GM21576 (cell line): Measurements from ENCODE around the gene C1orf21.

Source experiments
- ATAC-seq: cut with Tn5 transposase; IDR thresholded peaks from one replicate; pipeline ENCODE4 v1.9.1; 2021; ENCODE audit warnings: mild to moderate bottlenecking, moderate library complexity; ENCODE audit not compliant: unreplicated experiment

The C1orf21 gene

DNA sequence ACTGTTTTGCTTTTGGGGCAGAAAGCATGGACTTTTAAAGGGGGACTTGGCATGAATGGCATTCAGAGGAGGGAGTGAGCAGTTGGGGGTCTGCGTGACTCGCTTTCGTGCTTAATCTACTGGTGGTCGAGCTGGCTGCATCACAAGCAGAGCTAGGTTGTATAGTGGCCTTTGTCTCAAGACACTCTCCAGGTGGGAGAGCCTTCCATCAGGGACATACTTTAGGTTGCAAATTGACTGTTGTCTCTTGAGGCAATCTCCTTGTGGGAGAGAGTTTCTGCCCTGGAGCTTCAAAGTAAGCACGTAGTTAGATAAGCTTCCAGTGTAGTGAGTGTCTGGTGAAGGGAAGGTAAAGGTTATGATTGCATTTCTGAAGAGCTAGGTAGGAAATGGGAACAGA lies 93.9 kb downstream of the C1orf21 start:
- ATAC-seq, result no peak

DNA sequence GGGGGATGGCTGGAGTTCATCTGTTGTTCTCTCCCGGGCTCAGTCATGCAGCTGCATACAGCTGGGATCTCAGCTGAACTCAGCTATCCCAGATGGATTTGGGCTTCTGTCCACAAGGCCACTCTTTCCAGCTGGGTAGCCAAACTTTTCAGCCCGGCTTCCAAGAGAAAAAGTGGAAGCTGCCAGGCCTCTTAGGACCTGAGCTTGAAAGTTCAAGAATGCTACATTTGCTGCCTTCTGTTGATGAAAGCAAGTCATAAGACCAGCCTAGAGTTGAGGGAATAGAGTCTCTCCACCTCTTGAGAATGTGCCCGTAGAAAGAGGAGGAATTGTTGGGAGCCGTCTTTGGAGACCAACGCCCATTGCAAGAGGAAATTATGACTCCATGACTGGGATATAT lies 95.3 kb downstream of the C1orf21 start:
- ATAC-seq, result no peak

DNA sequence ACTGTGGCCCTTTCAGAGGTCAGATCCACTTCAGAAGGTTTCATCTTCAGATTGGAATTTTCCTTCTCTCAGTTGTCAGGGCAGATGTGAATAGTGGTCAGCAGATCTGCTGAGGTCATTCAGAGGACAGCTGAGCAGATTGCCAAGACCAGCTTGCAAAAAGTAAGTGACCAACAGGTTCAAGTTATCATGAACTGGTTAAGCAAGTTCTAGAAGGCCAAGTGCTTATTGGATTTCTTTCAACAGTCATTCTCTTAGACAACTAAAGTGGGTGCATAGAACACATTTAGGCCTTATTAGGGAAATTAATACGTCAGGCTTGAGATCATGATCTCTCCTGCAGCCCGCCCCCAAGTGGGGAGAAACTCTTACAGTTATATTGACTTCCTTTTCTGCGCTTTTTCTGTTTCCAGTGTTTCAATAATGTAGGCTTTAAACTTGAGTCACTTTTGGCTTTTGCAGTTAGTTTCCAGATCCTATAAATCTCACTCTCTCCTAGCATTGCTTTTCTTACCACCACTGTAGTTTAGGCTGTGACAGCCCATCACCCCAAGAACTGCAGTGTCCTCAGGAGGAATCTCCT lies 96.4 kb downstream of the C1orf21 start:
- no peak for ATAC-seq

DNA sequence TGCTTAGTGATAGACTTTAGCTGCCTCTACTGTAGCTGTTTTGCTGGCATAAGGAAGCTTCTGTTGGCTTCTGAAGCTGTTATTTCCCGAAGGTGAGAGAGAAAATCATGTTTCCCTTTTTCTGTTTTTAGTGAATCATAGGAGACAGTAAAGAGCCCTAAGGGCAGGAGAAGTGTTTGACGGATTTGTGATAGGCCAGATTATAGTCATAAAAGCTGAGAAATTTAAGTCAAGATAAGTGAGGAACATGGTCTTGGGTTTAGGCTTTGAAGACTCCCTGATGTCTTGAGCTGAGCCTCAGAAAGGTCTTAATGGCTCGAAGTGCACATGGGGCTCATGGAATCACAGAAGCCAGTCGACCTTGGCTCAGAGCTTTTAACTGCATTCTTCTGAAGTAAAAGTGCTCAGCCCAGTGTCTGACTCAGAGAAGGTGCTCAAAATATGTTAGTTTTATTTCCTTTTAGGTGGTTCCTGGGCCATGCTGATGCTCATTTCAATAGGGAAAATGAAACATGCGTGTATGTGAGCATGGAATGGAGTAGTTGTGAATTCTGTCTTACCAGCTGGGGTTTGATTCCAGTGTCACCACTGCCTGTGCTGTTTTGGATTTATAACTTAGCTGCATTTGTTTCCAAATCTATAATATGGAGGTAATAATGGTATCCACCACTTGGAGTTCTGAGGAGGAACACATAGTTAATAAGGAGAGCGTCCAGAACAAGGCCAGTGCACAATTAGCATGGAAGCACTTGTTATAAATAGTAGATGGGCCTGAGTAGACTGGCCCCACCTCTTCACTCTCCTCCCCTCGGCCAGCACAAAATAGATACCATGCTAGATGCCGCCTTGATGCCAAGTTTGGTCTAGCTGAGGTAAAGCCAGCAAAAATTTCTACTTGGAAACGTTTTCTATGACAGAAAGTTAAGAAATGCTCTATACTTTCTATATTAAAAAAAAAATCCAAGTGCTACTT lies 99.2 kb downstream of the C1orf21 start:
- no peak for ATAC-seq

DNA sequence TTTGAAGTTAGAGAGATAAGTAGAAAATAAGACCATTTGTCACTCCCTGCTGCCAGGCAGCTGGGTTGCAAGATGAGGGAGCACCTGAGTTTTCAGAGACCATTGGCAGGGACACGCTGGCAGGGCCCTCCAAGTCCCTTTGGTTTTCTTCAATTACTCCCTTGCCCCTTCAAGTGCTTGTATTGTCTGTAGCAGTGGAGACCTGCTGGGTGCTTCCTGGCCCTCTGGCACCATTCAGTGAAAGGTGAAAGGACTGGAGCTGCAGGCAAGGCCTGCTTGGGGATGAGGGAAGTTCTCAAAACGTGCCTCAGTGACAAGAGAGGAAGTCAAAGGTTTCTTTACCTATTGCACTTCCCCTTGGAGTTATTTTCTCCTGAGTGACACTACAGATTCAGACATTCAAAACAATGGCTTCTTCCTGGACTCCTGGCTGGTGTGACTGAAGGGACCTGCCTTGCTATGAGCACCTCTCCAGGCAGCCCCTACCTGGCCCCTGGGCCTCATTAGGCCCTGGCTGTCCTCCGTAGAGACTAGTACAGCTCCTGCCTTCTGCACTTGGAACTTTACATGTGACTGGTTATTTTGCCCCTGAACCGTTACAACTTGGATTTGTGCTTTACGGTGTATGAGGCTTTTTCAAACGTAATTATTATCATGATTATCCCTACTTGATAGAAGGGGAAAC lies 100.1 kb downstream of the C1orf21 start:
- no peak for ATAC-seq

DNA sequence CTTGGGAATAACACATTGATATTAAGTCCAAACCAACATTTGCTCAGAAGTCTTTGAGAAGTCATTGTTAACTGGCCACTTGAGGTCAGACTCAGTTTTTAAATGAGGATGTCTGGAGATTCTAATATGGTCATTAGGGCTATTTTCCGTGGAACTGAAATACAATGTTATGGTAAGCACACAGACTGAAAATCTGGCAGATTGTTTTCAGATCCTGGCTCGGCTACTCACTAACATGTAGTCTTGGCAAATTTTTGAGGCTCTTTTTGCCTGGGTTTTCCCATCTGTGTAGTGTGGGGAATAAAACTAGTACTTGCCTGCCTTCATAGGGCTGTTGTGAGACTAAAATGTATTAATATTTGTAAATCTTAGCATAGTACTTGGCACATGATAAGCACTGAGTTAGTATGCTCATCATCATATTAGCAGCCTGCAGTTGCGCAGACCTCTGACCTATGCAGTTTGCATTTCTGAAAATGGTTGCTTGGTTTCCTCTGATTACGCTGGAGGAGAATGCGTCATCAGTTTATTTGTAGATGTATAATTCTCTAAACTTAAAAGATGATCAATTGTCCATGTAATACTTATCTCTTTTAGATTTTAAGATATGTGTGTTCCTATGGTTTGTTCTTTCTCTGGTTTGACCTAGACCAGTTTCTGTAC lies 100.8 kb downstream of the C1orf21 start:
- ATAC-seq, result no peak

DNA sequence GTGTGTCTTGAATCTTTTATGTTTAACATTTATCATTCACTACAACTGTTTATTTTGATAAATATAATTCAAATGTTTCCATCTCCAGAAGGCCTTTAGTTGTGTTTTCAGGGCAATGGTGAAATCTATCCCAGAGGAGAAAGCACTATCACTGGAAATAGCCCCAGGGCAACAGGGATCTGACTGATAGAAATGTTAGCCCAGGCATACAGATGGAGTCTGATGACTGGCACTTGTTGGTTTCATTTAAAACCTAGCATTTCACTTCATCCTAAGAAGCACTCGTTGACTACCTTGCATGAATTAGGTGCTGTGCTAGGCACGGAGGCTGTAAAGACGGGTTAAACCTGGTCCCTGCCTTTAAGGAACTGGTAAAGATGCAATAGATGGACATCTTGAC lies 103.1 kb downstream of the C1orf21 start:
- no peak for ATAC-seq

DNA sequence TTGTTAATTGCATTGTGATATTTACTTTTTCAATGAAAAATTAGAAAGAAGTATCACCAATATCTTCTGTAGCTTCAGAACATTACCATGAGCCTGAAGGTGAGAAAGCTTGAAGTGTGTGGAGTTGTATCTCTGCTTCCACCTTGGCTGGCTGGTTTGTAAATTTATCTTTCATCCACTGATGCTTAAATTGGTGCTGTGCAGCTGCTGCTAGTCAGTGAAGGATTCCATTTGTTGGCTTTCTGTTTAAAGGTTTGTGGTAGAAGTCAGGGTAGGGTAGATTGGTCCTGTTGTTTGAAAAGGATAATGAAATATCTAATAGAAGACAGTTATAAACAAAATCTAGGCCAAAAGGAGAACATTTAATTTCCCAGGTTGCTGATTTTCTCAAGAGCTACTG lies 105.7 kb downstream of the C1orf21 start:
- ATAC-seq, result no peak

DNA sequence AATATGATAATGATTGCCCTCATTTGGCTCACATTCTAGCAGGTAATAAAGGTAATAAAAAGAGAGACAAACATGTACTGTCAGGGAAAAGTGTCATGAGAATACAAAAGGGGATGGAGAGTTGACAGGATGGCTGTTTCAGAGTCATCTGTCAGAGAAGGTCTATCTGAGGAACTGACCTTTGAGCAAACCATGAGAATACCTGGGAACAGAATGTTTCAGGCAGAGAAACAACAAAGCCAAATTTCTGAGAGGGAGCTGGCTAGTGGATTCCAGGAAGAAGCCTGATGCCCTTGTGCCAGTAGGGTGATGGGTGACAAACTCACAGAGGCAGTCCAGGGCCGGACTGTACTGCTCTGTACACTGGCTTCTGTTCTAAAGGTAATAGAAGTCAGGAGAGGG lies 107.2 kb downstream of the C1orf21 start:
- ATAC-seq, result no peak

DNA sequence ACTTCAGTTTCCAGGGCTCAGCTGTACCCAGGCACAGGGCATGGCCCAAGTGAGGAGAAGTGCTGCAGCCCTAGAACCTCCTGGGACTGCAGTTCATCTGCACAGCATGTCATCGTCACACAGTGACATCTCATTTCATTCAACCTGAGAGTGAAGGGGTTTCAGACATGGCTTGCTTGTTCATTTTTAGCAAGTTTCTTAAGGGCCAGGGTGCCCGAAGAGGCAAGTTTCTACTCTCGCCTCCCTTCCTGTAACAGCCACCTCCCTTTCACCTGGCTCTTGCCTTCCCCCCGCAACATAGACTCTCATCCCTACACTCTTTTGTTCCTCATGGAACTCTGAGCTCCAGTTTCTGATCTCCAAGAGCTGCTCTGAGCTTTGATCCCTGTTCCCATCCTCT lies 108.1 kb downstream of the C1orf21 start:
- peak; percentile 87 for ATAC-seq

DNA sequence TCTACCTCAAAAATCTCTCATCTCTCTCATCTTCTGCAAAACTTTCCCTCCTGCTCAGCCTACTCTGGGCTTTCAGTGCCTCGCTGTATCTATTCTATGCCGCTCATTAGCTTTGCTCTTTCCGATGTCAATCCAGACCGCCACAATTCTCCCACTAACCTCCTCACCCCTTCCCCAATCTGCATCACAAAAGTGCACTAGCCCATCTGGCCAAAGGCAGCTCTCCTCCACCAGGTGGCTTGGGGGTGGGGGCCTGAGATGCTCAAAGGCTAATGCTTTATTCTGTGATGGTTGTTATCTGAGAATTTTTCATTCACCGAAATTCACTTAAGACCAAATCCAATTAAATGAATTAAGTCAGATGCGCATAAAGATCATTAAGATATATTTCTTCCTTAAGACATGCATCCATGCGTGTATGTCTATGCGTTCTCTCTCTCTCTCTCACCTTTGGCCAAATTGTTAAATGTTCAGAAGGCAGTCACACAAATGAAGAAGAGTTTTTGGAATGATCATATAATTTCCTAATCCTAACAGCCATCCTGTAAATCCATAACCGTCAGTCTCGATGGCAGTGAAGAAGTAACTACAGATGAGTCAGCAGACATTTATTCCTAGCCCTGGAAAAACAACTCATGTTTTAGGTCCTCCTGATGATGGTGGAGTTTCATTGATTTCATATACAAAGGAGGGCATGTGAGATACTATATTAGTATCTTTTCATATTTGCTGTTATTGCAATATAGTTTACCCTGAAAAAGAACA lies 111.3 kb downstream of the C1orf21 start:
- no peak for ATAC-seq

DNA sequence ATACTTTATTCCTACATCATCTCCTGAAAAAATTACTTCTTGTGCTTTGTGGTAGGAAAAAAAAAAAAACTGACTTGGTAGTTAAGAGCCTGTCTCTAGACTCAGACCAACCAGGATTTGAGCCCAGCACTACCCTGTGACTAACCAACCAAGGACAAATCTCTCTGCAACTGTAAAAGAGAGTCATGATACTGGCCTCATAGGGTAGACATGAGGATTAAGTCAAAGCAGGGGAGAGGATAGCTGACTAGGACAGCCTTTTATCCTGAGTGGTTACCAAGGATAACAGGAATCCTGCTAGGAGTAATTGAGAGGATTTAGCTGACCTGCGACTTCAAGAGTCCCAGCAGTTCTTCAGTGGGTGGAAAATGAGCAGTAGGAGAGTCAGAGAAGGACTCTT lies 112.8 kb downstream of the C1orf21 start:
- ATAC-seq, result no peak

DNA sequence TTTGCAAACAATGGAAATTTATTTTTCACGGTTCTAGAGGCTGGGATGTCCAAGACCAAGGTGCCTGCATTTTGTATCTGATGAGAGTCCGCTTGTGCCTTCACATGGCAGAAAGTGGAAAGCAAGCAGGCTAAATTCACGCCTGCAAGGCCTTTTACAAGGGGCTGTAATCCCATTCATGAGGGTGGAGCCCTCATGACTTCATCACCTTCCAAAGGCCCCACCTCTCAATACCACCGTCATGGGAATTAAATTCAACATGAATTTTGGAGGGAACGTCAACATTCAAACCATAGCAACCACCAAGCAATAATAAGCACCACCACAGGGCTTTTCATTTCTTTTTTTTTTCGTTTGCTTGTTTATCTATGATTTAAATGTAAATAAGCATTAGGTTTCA lies 115.3 kb downstream of the C1orf21 start:
- no peak for ATAC-seq

DNA sequence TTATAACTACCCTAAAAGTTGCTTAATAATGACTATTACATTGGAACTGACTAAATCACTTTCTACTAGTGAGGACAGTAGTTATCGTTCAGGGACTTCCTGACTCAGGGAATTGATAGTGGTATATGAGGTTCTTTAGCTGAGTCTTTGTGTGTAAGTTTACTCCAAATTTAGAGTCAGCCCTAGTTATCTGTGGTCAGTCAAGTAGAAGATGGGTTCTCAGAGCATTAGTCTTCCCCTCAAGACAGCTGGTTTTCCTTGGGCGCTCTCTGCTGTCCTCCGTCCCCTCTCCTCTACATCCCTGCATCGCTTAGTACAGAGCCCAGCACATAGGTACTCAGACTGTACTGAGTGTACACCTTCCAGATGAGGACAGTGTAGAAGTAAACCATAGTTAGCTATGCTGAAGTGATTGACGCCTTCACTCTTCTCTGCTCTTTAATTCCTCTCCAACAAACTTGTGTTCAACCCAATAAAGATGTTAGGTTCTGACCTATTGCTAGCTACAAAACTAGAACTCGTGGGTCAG lies 116.5 kb downstream of the C1orf21 start:
- no peak for ATAC-seq

DNA sequence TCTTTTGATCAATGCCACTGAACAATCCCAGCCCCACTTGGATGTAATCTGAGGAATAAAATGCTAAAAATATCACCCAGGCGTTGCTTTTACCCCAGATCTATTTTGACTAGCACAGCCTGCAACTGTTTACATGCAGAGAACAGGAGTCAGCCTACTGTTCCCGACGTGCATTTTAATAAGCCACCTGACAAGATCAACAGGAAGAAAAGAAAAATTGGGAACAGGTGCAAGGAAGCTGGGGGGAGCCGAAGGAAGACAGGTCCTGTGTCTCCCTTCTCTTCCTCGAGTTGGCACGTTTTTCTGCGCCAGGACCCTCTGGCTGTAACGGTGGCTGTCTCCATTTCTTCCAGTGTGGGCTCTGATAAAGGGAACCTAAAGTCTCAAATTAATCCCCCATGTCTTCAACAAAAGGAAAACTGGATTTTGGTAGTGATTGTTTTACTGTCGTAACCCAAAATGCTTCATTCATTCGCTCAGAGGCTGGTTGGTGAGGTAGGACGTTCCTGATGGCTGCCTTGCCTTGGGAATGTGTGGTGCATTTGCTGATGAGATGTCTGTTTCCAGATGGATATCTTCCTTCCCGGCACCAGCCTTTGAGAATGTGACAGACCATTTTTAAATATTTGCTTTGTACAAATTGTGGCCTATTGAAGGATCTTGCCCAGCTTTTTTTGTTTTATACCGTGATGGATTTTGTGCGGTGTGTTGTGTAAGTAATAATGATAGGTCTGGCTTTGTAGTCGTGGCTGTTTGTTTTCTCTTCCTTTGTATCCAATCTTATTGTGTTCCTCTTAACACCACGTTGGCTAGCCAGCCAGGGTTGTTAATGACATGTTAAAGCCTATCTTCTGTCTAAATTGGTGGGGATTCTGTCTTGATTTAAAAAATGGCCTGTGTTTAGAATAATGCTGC lies 117.5 kb downstream of the C1orf21 start:
- no peak for ATAC-seq

DNA sequence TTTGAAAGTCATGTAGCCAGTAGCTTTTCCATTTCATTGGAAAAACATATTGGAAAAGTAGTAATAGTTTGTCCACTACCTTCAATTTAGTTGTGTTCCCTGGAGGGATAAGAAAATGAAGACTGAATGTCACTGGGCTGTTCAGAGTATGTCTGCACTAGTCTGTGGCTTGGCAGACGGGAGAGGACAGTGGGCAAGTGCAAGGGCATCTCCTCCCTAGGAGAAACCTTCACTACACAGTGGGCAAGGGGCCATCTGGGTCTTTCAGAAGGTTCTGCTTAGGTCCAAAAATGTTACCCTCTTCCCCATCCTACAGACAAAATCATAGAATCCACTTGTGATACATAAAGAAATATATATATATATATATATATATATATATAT lies 118.1 kb downstream of the C1orf21 start:
- no peak for ATAC-seq

DNA sequence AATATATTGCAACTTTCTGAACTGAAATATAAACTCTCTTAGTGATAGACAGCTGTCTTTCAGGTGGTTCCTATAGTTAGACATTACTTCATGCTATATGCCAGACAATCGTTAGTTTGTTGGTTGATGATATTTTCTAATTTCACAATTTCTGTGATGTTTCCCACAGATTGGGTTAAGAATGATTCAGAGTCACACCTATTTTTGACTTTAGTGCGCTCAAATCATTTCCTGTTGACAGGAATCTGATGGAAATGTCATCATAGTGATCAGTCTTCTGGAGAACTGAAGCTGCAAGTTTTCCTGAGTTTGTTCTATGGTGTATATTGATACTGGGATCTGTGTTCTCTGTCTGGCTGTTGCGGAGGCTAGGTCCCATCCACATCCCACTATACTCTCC lies 119.7 kb downstream of the C1orf21 start:
- ATAC-seq, result no peak

DNA sequence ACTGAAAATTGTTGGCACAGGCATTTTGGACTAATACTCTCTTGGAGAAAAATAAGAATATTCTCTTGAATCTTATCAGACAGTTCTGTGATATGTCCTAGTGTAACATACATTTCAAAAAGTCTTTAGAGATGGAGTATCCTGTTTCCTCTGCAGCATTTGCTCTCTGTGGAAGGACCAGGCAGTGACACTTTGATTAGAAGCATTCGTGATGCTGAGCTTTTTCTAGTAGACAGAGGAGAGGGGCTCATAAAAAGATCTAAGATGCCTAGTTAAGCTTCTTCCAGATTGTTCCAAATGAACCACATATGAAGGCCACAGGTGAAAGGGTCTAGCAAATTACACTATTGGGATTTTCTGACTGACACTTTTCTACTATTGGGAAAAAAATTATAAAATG lies 120.3 kb downstream of the C1orf21 start:
- ATAC-seq, result no peak

DNA sequence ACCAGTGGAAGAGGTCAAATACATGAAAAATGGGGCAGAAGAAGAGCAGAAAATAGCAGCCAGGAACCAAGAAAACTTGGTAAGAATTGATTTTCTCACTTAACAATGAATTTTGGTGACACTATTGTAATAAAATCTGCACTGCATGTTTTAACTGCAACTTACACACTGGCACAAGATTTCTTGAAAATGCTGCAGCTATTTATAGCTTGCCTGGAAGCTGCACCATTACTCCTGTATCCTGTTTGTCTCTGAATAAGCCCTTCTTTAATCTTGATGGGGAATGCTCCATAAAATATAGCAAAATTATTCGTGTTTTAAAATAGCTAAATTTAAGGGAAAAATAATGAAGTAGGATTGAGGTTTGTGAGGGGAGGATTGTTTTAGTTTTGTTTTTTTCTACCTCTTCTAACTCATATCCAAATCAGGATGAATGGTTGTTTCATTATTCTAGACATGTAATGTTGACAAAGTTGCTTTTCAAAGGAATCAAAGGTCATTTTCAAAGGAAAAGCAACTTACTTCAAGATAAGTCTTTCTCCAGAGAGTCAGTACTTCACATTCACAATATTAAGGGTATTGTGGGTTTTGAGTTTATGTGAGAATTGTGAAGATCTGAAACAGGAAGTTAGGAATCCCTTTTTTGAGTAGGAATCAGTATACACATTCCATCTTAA lies 120.9 kb downstream of the C1orf21 start:
- ATAC-seq, result no peak
